Dermis blood vessel endothelial cell (primary cell): ENCODE data around the gene XPNPEP2. TPM values are rescaled to one million over a fixed set of nuclear protein-coding genes. Genes with fewer than 3 reads are reported as not detected.

ENCODE experiments used
- DNase-seq: peaks from one replicate; pipeline ENCODE4 v3.0.0; 2010
- total RNA-seq: library from RNA; depleted of rRNA; stranded (reverse); fragments of >200 nt; gene quantifications from 2 replicates; pipeline ENCODE4 v1.2.3, GENCODE V29; 2014

Gene XPNPEP2
- total RNA-seq, 1 donor from 2014 or later = not detected

DNA sequence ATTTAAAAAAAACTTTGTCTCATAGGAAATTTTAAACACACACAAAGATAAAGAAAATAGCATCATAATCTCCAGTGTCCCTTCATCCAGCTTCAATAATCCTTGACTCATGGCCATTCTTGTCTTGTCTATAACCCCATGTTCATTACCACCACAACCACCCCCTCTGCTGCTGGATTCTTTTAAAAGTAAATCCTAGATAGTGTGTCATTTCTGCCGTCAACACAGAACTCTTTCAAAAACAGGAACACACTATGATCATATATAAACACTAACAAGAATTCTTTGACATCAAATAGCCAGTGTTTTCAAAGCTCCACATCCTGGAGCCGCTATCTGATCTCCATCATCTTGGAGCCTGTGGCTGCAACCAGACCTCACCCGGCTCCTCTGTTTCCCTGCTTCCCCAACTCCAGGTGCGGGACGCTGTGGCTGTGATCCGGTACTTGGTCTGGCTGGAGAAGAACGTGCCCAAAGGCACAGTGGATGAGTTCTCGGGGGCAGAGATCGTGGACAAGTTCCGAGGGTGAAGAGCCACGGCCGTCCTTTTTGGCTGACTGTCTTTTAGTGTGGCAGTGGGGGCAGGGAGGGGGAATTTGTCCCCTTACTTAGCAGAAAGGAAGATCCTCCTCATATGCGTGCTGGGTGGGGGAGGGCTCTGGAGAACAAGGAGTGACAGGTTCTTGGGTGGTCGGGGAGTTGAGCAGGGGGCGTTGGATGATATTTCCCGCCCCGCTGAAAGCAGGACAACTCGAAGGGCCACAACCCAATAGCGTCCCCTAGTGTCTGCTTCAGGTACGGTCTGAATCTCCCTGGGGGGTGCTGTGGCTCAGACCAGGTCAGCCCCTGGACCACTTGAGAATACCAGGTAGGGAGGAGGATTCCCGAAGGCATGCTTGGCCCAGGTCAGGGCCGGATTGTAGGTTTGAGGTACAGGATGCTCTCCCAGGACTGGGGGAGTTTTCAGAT is 15.6 kb downstream of the XPNPEP2 start:
- DNase-seq = peak; percentile 22

DNA sequence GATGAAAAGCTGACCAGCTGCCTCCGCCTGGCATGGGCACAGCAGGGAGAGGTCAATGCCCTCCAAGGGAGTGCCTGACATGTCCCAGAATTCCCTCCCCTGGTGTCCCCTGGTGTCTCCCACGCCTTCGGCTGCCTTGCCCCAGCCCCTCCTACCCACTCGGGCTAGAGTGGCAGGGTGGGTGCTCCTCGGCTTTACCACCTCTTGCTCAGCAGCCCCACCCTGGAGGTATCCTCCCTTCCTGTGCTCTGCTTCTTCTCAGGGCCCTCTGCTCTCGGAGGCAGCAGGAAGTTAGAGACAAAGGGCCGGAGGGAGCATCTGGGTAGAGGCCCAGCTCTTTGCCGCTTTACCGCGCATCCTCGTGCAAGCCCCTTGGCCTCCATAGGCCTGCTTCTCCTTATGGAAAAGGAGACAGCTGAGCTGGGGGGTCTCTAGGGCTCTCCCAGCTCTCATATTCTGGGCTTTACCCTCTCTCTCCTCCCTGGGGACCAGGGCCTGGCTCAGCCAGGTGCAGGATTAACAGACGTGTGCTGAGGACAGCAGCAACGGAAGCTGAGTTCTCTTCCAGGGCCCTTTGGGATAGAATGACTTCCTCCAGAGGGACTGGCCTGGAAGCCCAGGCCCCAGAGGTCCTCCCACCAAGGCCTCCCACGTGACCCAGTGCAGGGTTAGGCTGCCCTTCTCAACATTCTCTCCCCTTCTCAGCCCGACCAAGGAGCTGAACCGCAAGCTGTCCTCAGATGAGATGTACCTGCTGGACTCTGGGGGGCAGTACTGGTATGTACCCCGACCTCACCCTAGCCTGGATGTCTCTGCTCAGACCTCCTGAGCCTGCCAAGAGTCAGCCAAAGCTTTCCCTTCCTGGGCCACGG is 17.2 kb downstream of the XPNPEP2 start:
- no peak for DNase-seq

DNA sequence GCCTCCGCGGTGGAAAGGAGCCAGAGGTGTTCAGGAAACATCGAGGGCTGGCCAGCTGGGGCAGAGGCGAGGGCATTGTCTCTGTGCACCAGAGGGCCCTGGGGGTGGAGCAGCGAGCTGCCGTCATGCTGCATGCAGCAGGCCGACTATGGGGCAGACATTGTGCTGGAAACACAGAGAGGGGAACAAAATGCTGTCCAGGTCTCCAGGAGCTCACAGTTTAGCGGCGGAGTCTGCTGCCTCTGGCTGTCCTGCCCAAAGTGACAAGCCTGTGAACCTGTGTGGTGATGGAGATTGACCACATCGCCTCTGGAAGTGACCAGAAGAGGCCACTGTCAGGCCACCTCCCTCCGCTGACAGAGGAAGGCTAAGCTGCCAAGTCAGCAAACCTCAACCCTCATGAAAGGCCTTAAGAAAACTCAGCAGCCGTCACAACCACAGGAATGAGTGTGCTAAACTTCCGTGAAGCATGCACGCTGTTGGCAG is 20.8 kb downstream of the XPNPEP2 start:
- peak; percentile 57 for DNase-seq

DNA sequence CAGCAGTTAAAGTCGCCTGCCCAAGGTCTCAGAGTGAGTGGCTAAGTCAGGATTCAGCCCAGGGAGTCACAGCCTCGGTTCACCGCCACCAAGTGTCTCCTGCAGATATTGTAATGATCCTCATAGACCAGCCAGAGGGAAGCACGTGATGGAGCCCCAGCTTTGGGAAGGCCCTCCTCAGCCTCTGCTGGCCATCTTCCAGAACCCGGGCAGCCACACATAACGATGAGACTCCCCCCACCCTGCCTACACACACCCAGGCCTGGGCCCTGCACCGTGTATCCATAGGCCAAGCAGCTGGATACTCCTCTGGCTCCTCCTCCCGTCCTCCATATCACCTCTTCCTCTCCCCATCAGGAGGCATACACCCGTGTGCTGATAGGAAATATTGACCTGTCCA is 21.4 kb downstream of the XPNPEP2 start:
- no peak for DNase-seq

DNA sequence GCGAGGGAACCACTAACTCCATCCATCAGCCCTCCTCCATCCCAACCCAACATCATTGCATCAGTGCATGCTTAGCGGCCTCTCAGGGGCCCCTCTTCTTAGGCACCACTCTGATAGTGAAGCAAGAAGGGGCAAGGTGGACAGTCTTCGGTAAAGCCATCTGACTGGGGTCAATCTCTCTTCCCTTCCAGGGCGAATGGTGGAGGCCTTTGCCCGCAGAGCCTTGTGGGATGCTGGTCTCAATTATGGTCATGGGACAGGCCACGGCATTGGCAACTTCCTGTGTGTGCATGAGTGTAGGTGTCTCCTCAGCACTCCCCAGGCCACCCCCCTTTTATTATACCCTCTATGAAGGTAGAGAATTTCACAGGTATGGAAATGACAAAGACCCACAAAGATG is 22.2 kb downstream of the XPNPEP2 start:
- no peak for DNase-seq

DNA sequence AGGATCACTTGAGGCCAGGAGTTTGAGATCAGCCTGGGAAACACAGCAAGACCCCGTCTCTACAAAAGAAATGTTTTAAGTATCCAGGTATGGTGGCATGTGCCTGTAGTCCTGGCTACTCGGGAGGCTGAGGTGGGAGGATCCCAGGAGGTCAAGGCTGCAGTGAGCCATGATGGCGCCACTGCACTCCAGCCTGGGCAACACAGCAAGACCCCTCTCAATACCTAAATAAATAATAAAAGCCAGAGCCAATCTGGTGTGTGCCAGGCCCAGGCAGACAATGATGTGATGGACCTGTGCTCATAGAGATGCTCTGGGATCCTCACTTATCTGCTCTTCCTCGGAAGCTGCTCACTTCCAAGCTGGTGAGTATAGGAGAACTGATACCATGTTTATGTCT is 22.8 kb downstream of the XPNPEP2 start:
- DNase-seq = no peak

DNA sequence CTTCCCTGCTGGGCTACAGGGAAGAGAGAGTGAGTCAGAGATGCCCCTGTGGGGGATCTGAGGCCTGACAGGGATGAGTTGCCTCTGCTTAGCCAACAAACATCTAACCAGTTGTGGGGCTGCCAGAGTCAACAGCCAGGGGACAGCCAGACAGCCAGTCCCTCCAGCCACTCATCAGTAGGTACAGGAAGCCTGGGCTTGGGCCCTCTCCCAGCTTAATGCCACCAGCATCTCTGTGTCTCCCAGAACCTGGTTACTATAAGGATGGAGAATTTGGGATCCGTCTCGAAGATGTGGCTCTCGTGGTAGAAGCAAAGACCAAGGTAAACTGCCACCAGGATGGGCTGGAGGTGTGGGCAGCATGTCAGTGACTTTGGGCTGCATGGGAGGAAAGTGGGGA is 23.7 kb downstream of the XPNPEP2 start:
- no peak for DNase-seq

DNA sequence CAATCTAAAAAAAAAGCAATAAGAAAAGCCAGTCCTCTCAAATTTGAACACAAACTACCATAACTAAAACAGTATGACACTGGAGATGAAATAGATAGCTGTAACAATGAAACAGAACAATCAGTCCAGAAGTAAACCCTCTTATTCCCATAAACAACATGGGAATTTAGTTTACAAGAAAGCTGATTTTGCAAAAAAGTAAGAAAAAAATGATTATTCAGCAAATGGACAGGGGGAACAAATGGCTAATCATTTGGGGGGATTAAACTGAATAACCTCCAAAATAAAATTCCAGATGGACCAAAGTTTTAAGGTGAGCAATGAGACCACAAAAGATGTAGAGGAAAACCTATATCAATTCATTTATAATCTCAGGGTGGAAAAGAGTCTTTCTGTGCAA is 24.9 kb downstream of the XPNPEP2 start:
- DNase-seq = no peak

DNA sequence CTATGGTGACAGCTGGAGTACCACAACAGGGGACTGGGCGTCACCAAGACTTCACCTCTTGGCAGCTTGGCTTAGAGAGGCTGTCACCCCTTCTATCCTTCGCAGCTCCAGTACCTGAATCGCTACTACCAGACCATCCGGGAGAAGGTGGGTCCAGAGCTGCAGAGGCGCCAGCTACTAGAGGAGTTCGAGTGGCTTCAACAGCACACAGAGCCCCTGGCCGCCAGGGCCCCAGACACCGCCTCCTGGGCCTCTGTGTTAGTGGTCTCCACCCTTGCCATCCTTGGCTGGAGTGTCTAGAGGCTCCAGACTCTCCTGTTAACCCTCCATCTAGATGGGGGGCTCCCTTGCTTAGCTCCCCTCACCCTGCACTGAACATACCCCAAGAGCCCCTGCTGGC is 29.4 kb downstream of the XPNPEP2 start:
- no peak for DNase-seq

DNA sequence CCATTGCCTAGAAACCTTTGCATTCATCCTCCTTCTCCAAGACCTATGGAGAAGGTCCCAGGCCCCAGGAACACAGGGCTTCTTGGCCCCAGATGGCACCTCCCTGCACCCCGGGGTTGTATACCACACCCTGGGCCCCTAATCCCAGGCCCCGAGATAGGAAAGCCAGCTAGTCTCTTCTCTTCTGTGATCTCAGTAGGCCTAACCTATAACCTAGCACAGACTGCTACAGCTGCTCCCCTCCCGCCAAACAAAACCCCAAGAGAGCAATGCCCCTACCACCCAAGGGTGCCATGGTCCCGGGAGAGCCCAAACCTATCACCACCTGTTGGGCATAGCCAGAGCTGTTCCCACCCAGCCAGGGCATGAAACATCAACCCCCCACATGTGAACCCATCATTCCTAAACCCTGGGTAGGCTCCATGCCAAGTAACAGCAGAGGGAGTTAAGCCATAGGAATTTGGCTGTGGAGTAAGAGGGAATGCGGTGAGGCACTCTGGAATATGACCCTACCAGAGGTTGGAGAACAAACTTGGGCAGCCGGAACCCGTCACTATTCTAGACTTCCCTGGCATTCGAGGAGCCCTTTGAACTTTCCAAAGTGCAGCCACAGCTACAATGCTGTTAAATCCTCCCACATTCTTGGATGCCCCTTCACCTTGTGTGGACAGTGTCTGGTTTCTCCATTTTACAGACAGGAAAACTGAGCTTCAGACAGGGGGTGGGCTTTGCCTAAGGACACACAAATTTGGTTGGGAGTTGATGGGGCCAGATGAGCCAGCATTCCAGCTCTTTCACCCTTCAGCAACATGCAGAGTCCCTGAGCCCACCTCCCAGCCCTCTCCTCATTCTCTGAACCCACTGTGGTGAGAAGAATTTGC is 30.0 kb downstream of the XPNPEP2 start:
- DNase-seq = no peak

DNA sequence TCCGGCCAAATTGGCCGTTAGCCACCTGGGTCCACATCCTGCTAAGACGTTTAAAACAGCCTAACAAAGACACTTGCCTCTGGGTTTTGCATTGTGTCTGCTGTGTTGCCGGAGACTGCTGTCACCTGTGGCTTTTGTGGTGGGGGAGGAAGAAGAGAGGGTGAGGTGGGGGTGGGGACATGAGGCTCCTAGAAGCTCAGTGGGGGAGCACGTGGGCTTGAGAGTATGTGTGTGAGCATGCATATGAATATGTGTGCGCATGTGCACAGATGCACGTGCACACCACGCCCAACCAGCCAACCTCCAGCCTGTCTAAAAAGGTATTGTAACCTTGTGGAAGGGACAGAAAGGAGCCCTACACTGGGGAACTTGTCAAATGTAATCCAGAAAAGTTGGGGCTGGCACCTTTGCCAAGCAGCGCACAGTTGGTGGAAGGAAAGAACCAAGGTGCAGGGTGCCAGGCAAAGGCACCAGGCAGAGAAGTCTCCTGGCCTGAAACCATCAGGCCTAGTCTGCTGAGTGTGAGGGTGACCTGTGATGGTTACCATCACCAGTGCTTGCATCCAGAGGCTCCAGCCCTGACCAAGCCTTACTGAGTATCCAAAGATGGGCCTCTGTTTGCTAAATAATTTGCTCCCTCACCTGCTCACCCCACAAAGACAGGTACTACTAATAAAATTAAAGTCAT is 30.8 kb downstream of the XPNPEP2 start:
- no peak for DNase-seq

DNA sequence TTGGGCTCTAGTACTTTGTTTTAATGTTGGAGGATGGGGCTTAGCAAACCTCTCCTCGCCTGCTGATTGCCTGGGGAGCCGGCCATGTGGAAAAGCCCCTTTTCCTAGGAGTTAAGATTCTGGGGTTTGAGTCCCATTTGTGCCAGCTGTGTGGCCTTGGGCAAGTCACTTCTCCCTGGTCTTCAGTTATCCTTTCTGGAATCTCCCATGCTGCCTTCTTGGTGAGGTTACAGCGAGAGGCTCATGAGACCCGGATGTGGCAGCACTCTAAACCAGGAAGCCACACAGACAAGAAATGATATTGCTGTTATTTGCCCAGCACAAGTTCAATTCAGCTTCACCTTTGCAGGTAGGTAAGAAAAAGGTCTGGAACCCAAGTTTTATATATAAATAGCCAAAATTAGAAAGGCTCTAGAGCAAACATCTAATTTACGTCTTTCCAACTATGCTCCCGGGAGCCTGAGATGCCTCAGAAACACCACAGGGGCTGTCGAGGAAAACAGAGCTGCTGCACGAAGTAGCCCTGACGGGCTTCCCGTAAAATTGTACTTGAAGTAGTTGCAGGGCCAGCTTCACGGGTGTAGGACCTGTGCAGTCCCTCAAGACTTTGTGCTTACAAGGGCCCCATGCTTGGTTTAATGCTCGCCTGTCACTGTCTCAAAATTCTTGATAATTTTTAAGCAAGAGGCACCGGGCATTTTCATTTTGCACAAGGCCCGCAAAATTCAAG is 32.7 kb downstream of the XPNPEP2 start:
- no peak for DNase-seq

DNA sequence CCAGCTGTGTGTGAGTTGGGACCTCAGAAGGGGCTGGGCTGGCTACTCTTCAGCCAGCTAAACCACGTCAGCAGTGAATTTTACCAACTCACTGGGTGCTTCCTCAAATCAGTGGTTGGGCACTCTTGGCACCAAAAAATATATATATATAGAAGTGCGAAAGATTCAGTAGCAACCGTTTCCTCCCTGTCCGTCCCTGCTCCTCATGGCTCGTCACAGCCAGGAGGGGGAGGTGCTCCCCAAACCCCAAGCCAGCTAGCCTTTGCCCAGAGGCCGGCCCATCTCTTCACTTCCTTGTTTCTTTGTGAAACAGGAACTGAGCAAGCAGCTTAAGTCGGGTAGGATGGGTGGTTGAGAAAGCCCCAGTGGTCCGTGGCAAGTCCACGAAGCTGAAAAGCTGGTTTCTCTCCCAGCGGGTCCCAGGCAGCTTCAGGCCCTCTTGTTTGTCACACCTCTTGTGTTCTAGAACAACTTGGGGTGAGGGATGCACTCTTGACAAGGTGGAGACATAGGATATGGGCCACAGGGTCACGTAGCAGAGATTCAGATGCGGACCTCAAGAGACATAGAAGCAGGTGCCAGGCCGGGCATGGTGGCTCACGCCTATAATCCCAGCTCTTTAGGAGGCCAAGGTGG is 34.1 kb downstream of the XPNPEP2 start:
- DNase-seq = peak; percentile 12

DNA sequence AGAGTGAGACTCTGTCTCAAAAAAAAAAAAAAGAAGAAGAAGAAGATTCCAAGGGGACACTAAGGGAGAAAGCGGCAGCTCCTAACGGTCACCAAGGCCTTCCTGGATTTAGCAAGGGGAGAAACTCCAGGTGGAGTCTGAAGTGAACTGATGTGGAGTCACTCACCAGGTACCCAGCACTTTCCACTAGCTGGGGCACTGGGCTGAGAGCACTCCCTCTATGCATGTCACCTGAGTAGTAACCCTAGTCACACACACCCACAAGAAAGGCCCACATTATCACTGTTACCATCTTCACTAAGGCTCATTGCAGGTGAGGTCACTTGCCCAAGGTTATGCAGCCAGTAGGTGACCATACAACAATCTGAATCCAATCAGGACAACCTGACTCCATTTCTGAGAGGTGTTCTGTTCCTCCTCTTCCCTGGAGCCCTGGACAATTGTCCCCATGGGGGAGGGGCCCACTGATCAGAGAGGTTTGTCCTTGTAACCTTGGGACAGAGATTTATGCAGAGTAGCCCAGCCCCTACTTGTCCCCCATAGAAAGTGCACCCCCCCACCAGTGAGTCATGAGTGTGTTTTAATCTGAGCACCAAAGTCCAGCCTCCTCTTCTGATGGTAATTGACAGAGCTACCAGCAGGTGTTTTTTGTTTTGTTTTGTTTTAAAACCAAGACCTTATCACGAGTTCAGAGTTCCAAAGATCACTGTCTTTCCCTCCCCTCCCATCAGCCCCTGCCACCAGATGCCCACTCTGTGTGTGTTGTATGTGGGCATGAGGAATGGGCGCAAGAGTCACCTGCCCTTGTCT is 35.1 kb downstream of the XPNPEP2 start:
- no peak for DNase-seq

DNA sequence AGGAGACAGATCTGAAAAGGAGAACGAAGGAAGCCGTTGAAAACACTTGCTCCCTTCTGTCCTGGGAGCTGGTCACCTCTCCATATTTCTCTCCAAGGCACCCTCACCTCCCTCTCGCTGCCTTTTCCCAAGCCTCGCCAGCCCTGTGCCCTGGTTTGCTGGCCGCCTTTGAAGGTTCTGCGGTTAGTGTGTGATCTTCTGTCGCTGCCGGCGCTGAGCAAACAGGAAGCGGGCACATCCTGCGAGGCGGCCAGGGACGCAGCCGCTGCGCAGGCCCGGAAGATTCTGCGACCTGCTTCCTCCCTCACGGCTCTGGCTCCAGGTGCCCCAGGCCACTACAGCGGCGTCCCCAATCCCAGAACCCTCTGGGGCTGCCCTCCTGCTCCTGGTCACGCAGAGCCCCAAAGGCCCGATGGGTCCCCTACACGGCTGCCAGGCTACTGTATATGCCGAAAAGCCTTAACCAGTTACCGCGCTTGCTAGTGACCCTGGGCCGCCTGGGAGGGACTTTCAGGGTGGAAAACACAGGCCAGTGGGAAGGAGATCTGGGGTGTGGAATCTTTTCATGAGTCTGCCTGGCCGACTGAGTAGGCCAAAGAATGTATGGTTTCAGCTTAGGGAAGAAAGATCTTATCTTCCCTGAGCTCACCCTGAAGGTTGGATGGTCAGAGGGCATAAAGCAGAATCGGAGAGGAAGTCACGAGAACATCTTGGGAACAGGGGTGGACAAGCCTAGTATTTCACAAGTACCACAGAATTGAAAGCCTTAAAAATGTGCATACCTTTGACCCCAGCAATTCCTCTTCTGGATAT is 38.6 kb downstream of the XPNPEP2 start:
- peak; percentile 60 for DNase-seq

DNA sequence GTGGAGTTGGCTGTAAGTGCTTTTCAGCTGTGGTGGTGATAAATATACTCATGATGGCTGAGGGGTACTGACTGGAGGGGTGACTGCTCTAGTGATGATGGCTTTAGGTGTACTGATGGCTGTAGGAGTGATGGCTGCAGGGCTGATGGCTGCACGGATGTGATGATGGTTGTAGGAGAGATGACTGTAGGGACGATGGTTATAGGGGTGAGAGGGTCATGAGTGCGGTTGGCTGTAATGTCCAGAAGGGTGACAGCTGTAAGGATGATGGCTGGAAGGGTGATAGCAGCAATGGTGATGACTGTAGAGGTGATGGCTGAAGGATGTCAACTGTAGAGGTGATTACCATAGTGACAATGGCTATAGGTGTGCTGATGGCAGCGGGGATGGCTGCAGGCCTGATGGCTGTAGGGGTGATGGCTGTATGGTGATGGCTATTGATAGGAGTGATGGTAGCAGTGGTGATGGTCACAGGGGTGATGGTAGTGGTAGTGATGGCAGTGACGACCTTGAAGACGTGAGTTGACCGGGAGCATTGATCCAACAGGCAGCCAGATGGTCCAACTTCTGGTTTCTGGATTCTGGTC is 40.4 kb downstream of the XPNPEP2 start:
- no peak for DNase-seq

DNA sequence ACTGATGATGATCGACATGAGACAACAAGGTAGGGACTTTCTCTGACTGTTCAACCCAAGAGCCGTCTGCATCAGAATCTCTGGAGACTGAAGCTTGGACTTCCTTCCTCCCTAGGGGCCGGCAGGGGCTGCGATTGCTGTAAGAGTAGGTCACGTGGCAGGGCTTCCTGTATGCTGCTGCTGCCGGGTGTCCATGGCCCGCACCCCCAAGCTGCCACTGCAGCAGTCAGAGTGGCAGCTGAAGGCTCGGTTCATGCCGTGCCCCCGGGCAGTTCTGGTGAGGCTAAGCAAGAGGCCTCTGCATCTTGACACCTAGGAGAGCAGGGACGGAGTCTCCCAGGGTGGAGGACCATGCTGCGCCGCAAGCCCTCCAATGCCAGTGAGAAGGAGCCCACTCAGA is 41.0 kb downstream of the XPNPEP2 start, which contains the start of gene SASH3:
Gene SASH3, plus strand, starts transcription at position 203 of the 400 bp plus-strand sequence. Its CDS starts 149 bp downstream, at position 352.
- no peak for DNase-seq

DNA sequence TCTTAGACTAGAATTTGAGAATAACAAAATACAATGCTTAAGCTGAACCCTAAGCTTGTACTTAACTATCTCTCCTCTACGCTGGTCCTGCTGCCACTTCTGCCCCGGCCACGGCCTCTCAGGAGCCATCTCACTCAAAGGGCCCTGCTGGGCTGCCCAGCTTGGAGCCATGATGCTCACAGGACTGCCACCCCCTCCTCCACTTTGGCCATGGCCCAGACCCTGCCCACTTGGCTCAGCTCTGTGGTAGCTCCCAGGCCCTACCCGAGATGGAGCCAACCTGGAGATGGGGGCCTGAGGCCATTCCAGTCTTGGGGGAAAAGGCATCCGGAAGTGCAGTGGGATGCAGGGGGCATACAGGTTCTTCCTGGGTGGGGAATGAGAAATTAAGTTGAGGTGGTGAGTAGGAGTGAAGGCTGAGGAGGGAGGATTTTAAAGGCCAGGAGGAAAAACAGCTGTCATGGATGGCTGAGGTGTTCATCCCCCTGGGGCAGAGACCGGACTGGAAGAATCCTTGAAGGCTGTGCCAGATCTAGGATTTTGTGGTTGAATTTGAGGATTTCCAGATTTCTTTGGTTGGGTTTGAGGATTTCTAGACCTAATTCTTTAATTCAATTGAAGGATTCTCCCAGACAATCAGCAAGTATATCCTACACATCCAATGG is 41.8 kb downstream of the XPNPEP2 start:
- DNase-seq = no peak
